GM12891 (cell line): Measurements from ENCODE around the gene HLA-DOA.

Source experiments
- POLR2A ChIP-seq: IDR thresholded peaks from 2 replicates; pipeline ENCODE4 v1.6.1; 2011; ENCODE audit warnings: low read depth, low read length, control low read depth
- POLR2AphosphoS5 ChIP-seq: IDR thresholded peaks from 2 replicates; pipeline ENCODE4 v1.6.1; 2011; ENCODE audit warnings: low read depth, low read length, control low read depth

DNA sequence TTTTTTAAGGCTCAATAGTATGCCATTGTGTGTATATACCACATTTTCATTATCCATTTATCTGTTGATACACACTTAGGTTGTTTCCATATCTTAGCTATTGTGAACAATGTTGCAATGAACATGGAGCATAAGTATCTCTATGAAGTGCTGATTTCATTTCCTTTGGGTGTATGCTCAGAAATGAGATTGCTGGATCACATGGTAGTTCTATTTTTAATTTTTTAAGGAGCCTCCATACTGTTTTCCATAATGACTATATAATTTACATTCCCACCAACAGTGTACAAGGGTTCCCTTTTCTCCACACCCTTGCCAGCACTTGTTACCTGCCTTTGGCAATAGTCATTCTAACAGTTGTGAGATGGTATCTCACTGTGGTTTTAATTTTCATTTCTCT is 15.1 kb upstream of the HLA-DOA start:
- TF ChIP-seq POLR2A (no peak), POLR2AphosphoS5 (no peak)
